Occipital lobe (tissue), 2 donors: Measurements from ENCODE around the gene BMP4. TPM values are rescaled to one million over a fixed set of nuclear protein-coding genes. Genes with fewer than 3 reads are reported as not detected.

ENCODE experiments used
- DNase-seq: peaks from one replicate; lab custom pipeline; 2025; lab: John Stamatoyannopoulos, UW
- total RNA-seq: library from RNA; depleted of rRNA; stranded (reverse); fragments of >200 nt; gene quantifications from one replicate; pipeline ENCODE4 v1.2.3, GENCODE V29; 2014

The BMP4 gene
- total RNA-seq, 1 donor from 2014 or later, result 1.2 TPM

DNA sequence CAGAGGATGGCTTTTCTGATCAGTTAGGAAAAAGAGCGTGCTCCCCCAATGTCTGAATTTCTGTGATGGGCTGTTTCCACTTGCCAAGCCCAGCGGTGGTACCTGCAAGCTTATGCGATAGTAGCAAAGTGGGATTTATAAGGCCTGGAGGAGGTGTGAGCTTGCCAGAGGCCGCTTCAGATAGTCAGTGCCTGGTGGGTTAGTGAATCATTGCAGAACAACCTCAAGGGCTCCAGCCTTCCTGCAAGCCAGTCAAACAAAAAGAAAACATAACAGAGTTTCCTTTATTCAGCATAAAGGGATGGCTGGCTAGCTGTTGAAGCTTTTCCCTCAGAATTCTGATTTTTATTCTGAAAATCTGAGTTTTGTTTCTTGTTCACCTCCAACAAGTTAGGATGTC is 7.6 kb upstream of the BMP4 start:
- no peak for DNase-seq

DNA sequence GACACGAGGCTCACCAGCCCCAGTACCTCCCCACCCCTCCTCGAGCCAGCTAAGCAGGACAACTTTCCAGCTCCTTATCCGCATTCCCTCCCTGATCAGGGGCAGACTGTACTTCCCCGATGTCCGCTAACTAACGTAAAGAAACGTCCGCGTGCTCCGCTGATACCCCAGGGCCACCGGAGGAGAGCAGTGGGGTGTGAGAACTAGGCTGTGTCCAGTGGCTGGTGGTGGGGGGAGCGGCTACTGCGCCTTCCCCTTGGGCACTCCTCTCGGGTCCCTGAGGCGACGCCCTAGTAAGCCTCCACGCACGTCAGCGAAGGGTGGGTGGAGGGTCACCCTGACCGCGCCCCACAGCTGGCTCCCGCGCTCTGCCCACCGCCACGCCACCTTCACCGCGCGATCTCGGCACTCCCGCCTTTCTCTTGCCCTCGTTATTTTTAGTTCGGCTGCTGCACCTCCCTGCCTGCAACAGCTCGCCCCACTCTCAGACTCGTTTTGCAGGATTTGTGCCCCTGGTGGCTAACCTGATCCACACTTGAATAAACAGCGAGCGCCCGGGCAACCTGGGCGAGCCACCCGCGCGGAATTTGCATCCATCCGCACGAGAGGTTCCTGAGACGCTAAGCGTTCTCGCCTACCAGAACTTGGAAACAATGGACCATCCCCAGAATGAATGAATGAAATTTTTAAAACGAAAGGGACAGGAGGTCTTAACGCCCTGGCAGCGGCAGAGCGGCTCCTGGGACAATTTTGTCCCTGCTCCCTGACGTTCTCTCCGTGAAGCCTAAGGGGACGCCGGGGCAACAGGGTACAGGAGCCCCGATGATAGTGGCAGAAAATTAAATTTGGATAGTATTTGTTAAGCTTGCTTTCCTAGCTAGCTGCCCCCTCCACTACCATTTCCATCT is 6.9 kb upstream of the BMP4 start:
- DNase-seq, result no peak

DNA sequence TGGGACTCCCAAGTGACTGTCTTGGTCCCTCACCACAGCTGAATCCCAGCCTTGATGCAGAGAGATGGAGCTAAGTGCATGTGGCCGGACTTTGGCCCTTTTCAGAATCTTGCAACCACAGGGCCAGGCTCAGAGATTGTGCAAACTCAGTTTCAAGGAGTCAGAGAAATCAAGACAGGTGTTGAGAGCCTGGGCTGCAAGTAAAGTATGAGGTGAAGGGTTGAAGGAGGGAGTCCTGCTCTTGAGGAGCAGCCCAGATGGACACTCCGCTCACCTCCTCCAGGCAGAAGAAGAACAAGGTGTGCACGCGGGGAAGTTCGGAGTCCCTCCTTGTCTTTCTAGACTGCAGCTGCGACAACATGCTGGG is 6.3 kb upstream of the BMP4 start:
- DNase-seq, result no peak

DNA sequence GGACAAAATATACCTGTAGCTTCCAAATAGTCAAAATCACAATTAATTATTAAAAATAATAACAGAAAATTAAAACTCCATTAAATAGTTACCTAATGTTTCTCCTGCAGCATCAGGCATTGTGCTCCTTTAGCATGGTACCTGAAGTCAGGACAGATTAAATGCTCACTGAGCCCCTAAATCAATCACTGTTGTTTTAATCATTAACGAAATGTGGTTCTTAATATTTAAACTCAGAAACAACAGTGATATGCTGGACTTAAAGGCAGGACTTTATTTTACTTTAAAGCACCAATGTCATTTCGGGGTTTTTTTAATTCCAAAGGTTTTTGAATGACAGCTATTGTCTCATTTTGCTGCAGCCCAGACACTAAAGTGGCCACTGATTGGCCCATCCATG is 2.0 kb upstream of the BMP4 start:
- no peak for DNase-seq

DNA sequence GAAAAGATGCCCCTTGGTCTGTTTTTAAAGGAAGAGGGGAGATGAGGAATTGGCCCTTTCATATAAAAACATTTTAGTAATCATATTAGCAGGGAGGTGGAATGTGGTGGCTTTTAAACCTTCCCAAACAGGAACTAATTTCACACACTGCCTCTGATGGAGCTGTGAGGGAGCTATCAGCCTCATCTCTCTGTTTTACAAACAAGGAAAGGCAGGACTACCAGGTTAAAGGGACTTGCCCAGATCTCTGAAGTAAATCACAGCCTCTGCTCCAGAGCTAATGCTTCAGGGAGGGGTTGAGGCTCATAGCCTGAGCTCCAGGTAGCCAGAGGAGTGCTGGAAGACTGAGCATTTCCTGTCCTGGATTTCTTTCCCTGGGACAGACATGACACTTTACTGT is 1.1 kb upstream of the BMP4 start:
- DNase-seq, result no peak

DNA sequence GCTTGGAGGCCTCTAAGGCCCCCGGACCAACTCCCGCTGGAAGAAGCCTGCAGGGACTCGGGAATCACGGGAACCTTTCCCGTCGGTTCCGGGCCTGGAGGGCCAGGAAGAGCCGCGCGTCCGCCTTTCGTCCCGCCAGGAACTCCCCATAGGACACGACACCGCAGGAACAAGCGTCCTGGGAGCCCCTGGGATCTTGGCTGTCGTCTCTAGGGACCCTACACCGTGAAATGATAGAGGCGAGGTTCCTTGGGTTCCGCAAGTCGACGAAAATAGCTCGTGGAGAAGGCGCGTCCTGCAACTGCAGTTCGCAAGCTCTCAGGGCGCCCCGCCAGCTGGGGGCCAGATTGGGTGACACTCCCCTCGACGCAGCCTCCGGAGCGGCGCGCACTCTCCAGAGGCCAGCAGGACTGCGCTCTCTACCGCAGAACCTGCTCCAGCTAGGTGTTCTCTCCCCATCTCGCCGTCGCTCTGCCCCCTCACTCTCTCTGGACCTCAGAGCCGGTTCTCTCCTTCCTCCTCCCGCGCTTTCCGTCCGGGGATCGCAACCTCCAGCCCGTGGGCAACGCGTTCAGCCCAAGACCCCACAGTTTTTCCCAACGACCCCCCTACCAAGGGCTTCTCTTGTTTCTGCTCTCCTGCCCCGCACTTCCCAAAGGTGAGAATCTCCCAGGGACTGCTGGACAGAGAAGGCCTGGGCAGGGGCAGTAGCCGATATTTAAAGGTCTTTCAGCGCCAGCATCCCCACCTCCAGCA is 776 bp downstream of the BMP4 start:
- peak; percentile 38 for DNase-seq

DNA sequence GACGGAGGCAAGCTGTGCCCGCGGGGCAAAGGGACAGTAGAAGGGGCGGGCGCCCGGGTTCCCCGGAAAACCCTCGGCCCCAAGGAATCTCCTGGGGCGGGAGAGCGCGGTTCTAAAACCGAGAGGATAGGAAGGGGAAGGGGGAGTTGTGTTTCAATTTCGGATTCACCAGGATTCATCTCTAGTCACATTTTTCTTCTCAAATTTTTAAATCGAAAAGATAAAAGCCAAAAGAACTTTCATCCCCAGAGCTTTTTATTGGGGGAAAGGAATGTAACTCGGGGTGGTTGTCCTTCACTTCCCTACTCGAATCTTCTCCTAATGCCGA is 1.4 kb downstream of the BMP4 start:
- no peak for DNase-seq

GRCh38 chr14:53954551-53955228 is 1.9 kb downstream of the BMP4 start:
- DNase-seq, result no peak

GRCh38 chr14:53953828-53954550 is 2.6 kb downstream of the BMP4 start:
- DNase-seq, result no peak

DNA sequence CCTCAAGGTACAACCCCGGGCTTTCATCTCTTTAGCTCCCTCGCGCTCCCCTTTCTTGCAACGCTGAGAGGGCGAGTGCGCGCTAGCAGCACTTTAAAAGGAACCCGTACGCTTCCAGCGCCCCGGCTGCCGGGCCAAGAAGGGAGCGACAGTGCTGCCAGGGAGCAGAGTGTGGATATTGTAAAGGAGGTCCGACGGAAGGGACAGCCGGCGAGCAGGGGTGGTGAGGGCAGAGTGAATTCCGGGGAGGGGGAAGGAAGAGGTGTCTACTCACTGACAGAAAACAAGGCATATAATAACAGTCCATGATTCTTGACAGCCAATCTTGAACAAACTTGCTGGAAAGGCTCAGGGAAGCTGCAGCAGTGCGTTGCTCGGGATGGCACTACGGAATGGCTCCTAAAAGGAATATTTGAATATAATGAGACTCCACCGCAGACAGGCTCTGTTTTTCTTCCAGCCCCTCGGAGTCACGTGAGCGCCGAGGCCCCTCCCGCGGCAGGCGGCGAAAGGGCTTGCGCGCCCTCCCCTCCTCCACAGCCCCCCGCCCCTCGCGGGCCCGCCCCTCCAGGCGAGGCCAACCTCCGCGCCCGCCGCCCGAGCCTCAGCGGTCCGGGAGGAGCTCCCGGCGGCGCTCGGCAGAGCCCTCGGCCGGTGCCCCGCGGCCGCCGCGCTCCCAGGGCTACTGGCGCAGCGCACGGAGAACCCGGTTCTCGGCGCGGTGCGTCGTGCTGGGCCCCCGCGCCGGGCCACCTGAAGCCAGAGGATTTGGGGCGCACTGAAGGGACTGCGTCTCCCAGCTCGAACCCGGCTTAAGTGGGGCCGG is 3.4 kb downstream of the BMP4 start:
- DNase-seq, result peak; percentile 29

DNA sequence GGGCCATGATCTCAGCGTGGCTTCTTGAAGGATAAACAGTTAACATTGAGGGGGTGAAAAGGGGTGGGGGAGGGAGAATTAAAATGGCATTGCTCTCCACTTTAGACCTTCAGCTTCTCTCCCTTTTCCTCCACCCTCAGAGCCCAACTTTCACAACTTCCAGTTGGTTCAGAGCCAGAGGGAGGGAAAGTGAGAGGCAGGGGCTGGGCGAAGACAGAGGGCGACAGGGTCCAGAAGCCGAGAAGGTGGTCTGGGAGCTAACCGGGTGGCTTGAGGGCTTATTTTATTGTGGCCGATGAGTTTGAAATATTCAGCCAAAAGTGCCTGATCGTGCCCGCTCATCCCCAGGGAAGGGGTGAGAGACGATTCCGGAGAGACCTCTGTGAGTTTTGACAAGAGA is 4.1 kb downstream of the BMP4 start:
- DNase-seq, result no peak

GRCh38 chr14:53951627-53952303 is 4.9 kb downstream of the BMP4 start:
- DNase-seq, result no peak

- no peak for DNase-seq
Observed at GRCh38 chr14:53951243-53951626, 5.4 kb downstream of the BMP4 start.

DNA sequence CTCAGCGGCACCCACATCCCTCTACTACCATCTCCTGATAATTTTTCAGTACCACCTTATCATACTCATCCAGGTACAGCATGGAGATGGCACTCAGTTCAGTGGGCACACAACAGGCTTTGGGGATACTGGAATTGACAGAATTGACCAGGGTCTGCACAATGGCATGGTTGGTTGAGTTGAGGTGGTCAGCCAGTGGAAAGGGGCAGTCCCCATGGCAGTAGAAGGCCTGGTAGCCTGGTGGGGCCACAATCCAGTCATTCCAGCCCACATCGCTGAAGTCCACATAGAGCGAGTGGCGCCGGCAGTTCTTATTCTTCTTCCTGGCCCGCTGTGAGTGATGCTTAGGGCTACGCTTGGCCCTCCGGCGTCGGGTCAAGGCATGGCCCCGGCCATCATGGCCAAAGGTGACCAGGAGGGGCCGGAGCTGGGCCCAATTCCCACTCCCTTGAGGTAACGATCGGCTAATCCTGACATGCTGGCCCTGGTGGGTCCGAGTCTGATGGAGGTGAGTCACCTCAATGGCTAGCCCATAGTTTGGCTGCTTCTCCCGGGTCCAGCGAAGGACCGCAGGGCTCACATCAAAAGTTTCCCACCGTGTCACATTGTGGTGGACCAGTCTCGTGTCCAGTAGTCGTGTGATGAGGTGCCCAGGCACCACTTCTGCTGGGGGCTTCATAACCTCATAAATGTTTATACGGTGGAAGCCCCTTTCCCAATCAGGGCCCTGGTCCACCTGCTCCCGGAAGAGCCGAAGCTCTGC is 6.4 kb downstream of the BMP4 start:
- no peak for DNase-seq

GRCh38 chr14:53949201-53949600 is 7.4 kb downstream of the BMP4 start:
- no peak for DNase-seq

- DNase-seq, result no peak
Observed at GRCh38 chr14:53948205-53948884, 8.3 kb downstream of the BMP4 start.

DNA sequence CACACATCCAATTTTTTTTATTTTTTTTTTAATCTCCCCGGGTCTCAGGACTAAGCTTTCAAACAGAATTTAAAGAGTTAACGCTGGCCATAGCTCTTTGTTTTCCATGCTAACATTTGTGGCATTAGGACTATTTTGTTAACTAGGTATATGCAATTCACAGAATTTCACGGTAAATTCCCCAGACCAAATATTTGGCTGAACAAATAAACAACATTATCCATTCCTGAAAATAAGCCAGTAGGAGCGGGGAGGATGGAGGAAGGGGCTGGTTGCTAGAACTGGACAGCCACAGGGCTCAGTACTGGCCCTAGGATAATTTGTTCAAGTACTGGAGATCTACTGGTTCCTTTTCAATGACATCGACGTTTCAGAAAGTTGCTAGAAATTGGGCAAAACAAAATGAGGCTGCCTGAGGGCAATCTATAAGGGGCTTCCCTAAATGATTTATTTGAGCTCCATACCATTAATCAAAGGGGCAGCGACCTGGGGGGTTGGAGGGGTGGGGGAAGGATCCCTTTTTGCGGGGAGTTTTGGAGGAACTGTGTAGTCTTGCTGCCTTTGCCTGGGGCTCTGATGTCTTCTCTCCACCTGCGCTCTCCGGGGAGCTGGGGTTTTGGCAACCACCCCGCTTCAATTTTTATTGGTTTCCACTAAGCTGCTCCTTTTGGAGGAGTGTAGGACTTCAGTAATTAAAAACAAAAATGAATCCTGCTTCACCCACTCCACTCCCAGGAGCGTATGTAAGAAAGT is 9.0 kb downstream of the BMP4 start:
- no peak for DNase-seq

- no peak for DNase-seq
Observed at GRCh38 chr14:53947094-53947445, 9.6 kb downstream of the BMP4 start.
